Measurements from ENCODE around the gene BFSP1.

DNA sequence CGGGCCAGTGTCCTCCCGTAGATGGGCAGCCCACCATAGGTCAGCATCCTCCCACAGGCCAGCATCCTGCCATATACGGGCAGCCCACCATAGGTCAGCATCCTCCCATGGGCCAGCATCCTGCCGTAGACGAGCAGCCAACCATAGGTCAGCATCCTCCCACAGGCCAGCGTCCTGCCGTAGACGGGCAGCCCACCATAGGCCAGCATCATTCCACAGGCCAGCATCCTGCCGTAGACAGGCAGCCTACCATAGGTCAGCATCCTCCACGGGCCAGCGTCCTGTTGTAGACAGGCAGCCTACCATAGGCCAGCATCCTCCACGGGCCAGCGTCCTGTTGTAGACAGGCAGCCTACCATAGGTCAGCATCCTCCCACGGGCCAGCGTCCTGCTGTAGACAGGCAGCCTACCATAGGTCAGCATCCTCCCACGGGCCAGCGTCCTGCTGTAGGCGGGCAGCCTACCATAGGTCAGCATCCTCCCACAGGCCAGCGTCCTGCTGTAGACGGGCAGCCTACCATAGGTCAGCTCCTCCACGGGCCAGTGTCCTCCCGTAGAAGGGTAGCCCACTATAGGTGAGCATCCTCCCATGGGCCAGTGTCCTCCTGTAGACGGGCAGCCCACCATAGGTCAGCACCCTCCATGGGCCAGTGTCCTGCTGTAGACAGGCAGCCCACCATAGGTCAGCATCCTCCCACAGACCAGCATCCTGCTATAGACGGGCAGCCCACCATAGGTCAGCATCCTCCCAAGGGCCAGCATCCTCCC is 62.9 kb downstream of the BFSP1 start:
- no peak for TF ChIP-seq POLR2AphosphoS5 (IDR thresholded peaks at IDR 0.05; ENCODE audit: borderline replicate concordance, low read depth, low read length)
- TF ChIP-seq EZH2 (IDR thresholded peaks at IDR 0.05), result no peak
